ACC112 (cell line): Measurements from ENCODE around the gene NRP1.

Source experiments
- H2AFZ ChIP-seq: fragments of 200-600 bp; sonication (generic); one replicate; pipeline ENCODE4 v1.6.0; 2017; ENCODE audit warnings: antibody characterized with exemption, low read length; ENCODE audit not compliant: unreplicated experiment
- H3K27ac ChIP-seq: fragments of 200-600 bp; sonication (generic); 2 replicates; pipeline ENCODE4 v1.5.1; 2014; ENCODE audit warnings: low read depth, mild to moderate bottlenecking, antibody characterized with exemption, low read length, moderate library complexity
- H3K27me3 ChIP-seq: fragments of 200-600 bp; sonication (generic); 2 replicates; pipeline ENCODE4 v1.6.1; 2014; ENCODE audit warnings: mild to moderate bottlenecking, antibody characterized with exemption, low read length, moderate library complexity, mixed read lengths; ENCODE audit not compliant: insufficient read depth
- H3K36me3 ChIP-seq: fragments of 200-600 bp; sonication (generic); 2 replicates; pipeline ENCODE4 v1.6.1; 2016; ENCODE audit warnings: mild to moderate bottlenecking, antibody characterized with exemption, low read length, moderate library complexity, mixed read lengths; ENCODE audit not compliant: insufficient read depth
- H3K4me1 ChIP-seq: fragments of 200-600 bp; sonication (generic); one replicate; pipeline ENCODE4 v1.6.1; 2016; ENCODE audit warnings: low read length, mixed read lengths; ENCODE audit not compliant: insufficient read depth, unreplicated experiment, control insufficient read depth
- H3K4me3 ChIP-seq: fragments of 200-600 bp; sonication (generic); 2 replicates; pipeline ENCODE4 v1.5.1; 2014; ENCODE audit warnings: mild to moderate bottlenecking, low read depth, low read length
- H3K79me2 ChIP-seq: fragments of 200-600 bp; sonication (generic); one replicate; pipeline ENCODE4 v1.6.0; 2016; ENCODE audit warnings: low read length; ENCODE audit not compliant: control insufficient read depth, unreplicated experiment, insufficient read depth

The NRP1 gene

GRCh38 chr10:33129141-33129995 is 205.1 kb downstream of the NRP1 start:
- no peak overlapping the region for H2AFZ ChIP-seq
- no peaks in the 10 kb centered on the region for H3K79me2 ChIP-seq
- peak overlapping the region; percentile 1 for H3K4me3 ChIP-seq
- no peaks in the 10 kb centered on the region for H3K27me3 ChIP-seq
- H3K36me3 ChIP-seq, result no peaks in the 10 kb centered on the region
- peak overlapping the region; percentile 96 for H3K27ac ChIP-seq
- H3K4me1 ChIP-seq, result peaks cover 68% of the 10 kb centered on the region

GRCh38 chr10:33127622-33128021 is 206.8 kb downstream of the NRP1 start:
- no peaks in the 10 kb centered on the region for H3K79me2 ChIP-seq
- no peak overlapping the region for H2AFZ ChIP-seq
- H3K27me3 ChIP-seq, result no peaks in the 10 kb centered on the region
- H3K4me1 ChIP-seq, result peaks cover 54% of the 10 kb centered on the region
- no peak overlapping the region for H3K27ac ChIP-seq
- no peaks in the 10 kb centered on the region for H3K36me3 ChIP-seq
- no peak overlapping the region for H3K4me3 ChIP-seq
